Vagina (tissue), 2 donors: Measurements from ENCODE around the gene CYP3A4. TPM values are rescaled to one million over a fixed set of nuclear protein-coding genes. Genes with fewer than 3 reads are reported as not detected.
"Not testable (repeated sequence)": the region's sequence is repeated elsewhere in the genome, so short reads cannot be mapped to it uniquely, and the experiment has no call there.

ENCODE experiments used
- DNase-seq, 2 donors: peaks; one replicate each; pipeline ENCODE4 v3.0.0-alpha.2; 2017; ENCODE audit errors: extremely low spot score in 2 of 2
- H3K27ac ChIP-seq: fragments of 200-600 bp; sonication (generic); one replicate; pipeline ENCODE4 v1.5.1; 2019
- H3K27me3 ChIP-seq: fragments of 200-600 bp; sonication (generic); one replicate; pipeline ENCODE4 v1.5.1; 2019
- H3K36me3 ChIP-seq, 2 donors: fragments of 200-600 bp; sonication (generic); one replicate each; pipeline ENCODE4 v1.5.1; 2017 to 2019
- H3K4me1 ChIP-seq: fragments of 200-600 bp; sonication (generic); one replicate; pipeline ENCODE4 v1.5.1; 2019
- H3K4me3 ChIP-seq, 2 donors: fragments of 200-600 bp; sonication (generic); 1 replicate in 1 of 2; 2 replicates in 1 of 2; pipeline ENCODE4 v1.5.1; 2016 to 2019
- H3K9me3 ChIP-seq: fragments of 200-600 bp; sonication (generic); one replicate; pipeline ENCODE4 v1.5.1; 2019
- POLR2A ChIP-seq, 2 donors: fragments of 450-650 bp; IDR thresholded peaks; one replicate each; pipeline ENCODE4 v1.6.1; 2017; ENCODE audit warnings: antibody characterized with exemption in 2 of 2, mild to moderate bottlenecking in 2 of 2, moderate library complexity in 2 of 2
- POLR2AphosphoS5 ChIP-seq, 2 donors: sonication (generic); formaldehyde crosslinking; IDR thresholded peaks; one replicate each; pipeline ENCODE4 v1.9.0; 2017; ENCODE audit warnings: antibody characterized with exemption in 2 of 2, mild to moderate bottlenecking in 2 of 2, low read depth in 1 of 2; ENCODE audit not compliant: insufficient read depth in 1 of 2
- intact Hi-C: fragments of 100-400 bp; cut with DNase I; formaldehyde crosslinking; loops from one replicate; pipeline ENCODE4 v1.15.1; 2023
- total RNA-seq: library from RNA; depleted of rRNA; stranded (reverse); fragments of >200 nt; gene quantifications from one replicate; pipeline ENCODE4 v1.2.3, GENCODE V29; 2016
- TF ChIP-seq, protein P1 (sequence below), 3 experiments: fragments of 450-650 bp in 2 of 3; fragments of 200-600 bp in 1 of 3; sonication (generic) in 1 of 3; IDR thresholded peaks; one replicate each; pipeline ENCODE4 v1.5.1; 2017 to 2019; ENCODE audit warnings: antibody characterized with exemption in 3 of 3, mild to moderate bottlenecking in 2 of 3, moderate library complexity in 2 of 3

The CYP3A4 gene
- total RNA-seq, 1 donor from 2014 or later = not detected

- TF ChIP-seq POLR2A (IDR thresholded peaks at IDR 0.05) (no peak), POLR2AphosphoS5 (IDR thresholded peaks at IDR 0.05; ENCODE audit: insufficient read depth in 1 of 2, low read depth in 1 of 2) (no peak)
- TF ChIP-seq, protein P1, sequence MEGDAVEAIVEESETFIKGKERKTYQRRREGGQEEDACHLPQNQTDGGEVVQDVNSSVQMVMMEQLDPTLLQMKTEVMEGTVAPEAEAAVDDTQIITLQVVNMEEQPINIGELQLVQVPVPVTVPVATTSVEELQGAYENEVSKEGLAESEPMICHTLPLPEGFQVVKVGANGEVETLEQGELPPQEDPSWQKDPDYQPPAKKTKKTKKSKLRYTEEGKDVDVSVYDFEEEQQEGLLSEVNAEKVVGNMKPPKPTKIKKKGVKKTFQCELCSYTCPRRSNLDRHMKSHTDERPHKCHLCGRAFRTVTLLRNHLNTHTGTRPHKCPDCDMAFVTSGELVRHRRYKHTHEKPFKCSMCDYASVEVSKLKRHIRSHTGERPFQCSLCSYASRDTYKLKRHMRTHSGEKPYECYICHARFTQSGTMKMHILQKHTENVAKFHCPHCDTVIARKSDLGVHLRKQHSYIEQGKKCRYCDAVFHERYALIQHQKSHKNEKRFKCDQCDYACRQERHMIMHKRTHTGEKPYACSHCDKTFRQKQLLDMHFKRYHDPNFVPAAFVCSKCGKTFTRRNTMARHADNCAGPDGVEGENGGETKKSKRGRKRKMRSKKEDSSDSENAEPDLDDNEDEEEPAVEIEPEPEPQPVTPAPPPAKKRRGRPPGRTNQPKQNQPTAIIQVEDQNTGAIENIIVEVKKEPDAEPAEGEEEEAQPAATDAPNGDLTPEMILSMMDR (IDR thresholded peaks at IDR 0.05) = no peak
- H3K36me3 ChIP-seq = no peaks in the 10 kb centered on the region
- no peaks in the 10 kb centered on the region for H3K9me3 ChIP-seq
- H3K27ac ChIP-seq = no peak overlapping the region
- no peak for DNase-seq
- no peak overlapping the region for H3K4me3 ChIP-seq
- intact Hi-C loops = no loop called here
- H3K27me3 ChIP-seq = no peaks in the 10 kb centered on the region
- H3K4me1 ChIP-seq = no peaks in the 10 kb centered on the region
Measured at GRCh38 chr7:99772565-99772964, 11.4 kb downstream of the CYP3A4 start.

DNA sequence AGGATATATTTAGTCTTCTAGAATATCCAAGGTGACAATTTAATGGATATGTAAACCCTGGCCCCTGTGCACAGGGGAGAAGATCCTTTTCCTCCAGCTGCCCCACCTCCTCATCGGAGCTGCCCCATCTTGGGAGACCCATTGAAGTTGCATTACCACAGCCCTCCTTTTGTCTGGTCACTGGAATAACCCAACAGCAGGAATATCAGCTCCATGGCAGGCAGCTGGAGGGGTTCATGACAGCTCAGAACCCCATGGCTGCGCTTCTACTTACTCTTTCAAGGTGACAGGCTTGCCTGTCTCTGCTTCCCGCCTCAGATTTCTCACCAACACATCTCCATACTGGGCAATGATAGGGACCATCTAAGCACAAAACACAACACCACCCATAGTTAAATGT, 14.5 kb downstream of the CYP3A4 start:
- H3K4me3 ChIP-seq, H3K36me3 ChIP-seq, intact Hi-C loops: not testable (repeated sequence)

DNA sequence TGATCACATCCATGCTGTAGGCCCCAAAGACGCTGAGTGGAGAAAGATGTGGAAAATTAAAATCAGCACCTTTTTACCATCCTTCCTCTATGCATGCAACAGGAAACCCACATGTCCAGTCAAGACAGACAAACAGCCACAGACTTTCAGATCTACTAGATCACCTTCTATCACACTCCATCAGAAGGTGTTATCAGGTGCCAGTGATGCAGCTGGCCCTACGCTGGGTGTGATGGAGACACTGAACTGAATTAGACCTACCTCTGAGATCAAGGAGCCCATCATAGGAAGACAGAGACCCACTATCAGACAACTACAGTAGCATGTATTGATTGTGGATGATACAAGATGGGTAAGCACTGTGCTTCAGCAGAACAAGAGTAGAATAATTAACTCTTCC, 15.5 kb downstream of the CYP3A4 start:
- intact Hi-C loops = no loop called here
- no peak for DNase-seq
- TF ChIP-seq POLR2AphosphoS5 (IDR thresholded peaks at IDR 0.05; ENCODE audit: insufficient read depth in 1 of 2, low read depth in 1 of 2) (no peak), POLR2A (IDR thresholded peaks at IDR 0.05) (no peak)
- TF ChIP-seq, protein P1 (IDR thresholded peaks at IDR 0.05) = no peak

More for the DNA sequence above, 14.5 kb downstream of the CYP3A4 start:
- not testable (repeated sequence) for H3K9me3 ChIP-seq, DNase-seq, H3K27me3 ChIP-seq, H3K4me1 ChIP-seq, H3K27ac ChIP-seq

DNA sequence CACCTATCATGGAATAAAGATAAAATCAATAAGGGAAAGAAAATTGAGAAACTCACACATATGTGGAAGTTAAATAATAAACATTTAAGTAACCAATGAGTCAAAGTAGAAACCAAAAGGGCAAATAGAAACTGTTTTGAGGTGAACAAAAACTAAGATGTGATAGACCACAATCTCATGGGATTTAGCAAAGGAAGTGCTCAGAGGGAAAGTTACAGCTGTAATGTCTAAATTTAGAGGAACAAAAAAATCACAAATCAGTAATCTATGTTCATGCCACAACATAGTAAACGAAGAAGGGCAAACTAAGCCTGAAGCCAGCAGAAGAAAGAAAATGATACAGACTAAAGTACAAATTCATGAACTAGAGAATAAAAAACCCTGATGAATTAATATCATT, 16.3 kb downstream of the CYP3A4 start:
- Histone ChIP-seq H3K36me3 (no peaks in the 10 kb centered on the region), H3K9me3 (no peaks in the 10 kb centered on the region), H3K4me1 (no peaks in the 10 kb centered on the region), H3K27me3 (no peaks in the 10 kb centered on the region), H3K27ac (no peak overlapping the region), H3K4me3 (no peak overlapping the region)
- intact Hi-C loops = no loop called here
- no peak for DNase-seq
- no peak for TF ChIP-seq POLR2A (IDR thresholded peaks at IDR 0.05)
- TF ChIP-seq, protein P1 (IDR thresholded peaks at IDR 0.05) = no peak
- TF ChIP-seq POLR2AphosphoS5 (IDR thresholded peaks at IDR 0.05; ENCODE audit: insufficient read depth in 1 of 2, low read depth in 1 of 2) = no peak

More for the DNA sequence above, 15.5 kb downstream of the CYP3A4 start:
- Histone ChIP-seq H3K4me3 (no peak overlapping the region), H3K27ac (no peak overlapping the region), H3K4me1 (no peaks in the 10 kb centered on the region), H3K9me3 (no peaks in the 10 kb centered on the region), H3K27me3 (no peaks in the 10 kb centered on the region), H3K36me3 (no peaks in the 10 kb centered on the region)

DNA sequence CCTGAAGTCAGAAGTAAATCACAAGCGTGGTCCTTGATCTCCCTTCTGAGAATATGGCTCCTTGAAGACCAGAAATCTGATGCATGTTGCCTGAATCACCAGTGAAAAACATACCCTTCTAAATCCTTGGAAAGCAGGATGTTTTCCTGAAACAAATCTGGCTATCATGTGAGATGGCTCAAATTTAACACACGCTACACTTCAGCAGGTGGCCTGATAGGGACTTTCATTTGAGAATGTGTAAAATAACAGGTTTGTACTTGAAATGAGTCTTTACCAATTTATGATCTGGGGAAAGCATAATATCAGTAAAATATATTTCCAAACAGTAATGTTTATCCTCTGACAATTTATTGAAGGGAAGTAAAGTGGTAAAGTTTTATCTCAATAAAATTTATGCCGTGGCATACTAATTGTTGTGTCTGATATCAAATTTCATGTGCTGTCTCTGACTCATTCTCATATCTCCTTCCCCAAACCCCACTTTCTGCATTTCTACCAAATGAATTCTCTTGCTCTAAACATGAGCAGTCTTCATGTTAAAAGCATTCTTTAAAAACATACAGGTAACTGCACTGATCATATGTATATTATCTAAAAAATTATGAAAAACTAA, 17.4 kb downstream of the CYP3A4 start:
- Histone ChIP-seq H3K27me3 (no peaks in the 10 kb centered on the region), H3K9me3 (no peaks in the 10 kb centered on the region), H3K4me3 (no peak overlapping the region), H3K36me3 (no peaks in the 10 kb centered on the region), H3K4me1 (no peaks in the 10 kb centered on the region), H3K27ac (no peak overlapping the region)
- TF ChIP-seq POLR2A (IDR thresholded peaks at IDR 0.05) (no peak), POLR2AphosphoS5 (IDR thresholded peaks at IDR 0.05; ENCODE audit: insufficient read depth in 1 of 2, low read depth in 1 of 2) (no peak)
- TF ChIP-seq, protein P1 (IDR thresholded peaks at IDR 0.05) = no peak
- intact Hi-C loops = no loop called here
- no peak for DNase-seq
